ENCODE data around the gene C19orf44.
A peak's percentile ranks its signal among the peaks of the same experiment; 100 is the strongest.
"Not testable (repeated sequence)": the region's sequence is repeated elsewhere in the genome, so short reads cannot be mapped to it uniquely, and the experiment has no call there.

The C19orf44 gene

DNA sequence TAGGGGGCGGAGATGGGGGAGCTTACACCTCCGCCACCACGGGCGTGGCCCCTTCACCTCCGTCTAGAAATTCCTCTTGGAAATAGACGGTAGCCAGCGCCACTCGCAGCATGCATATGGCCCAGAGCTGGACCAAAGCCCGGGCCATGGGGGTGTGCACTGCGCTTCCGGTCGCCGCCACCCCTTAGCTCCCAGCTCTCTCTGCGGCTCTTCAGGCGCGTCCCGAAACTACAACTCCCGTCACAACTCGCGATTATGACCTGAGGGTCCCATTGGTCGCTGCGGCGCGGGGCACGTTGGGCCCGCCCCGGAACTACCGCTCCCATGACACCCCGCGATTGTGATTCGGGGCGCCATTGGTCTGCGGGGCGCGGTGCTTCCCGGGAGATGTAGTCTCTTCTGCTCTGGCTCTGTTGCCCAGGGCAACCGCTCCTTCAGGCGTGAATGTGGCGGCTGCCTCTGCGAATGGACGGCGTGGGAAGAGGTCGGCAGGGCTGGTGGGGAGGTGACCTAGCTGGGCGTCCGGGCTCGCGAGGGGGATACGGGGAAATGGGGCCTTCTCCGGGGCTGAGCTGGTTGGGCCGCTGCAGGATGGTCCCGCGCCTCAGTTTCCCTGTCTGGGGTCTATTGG is at the start of gene C19orf44, which contains the start of gene CALR3:
TSS of gene C19orf44 (plus strand) at position 413 of the 631 bp plus-strand sequence. CDS start 4,399 bp downstream, outside the sequence.
TSS of gene CALR3 (minus strand) at position 186 of the 631 bp plus-strand sequence. CDS start at position 148, 38 bp downstream.
- DNase-seq, result peak; percentile 96

GRCh38 chr19:16446724-16447368 is 49.3 kb upstream of the C19orf44 start:
- DNase-seq, result no peak

GRCh38 chr19:16448872-16449271 is 47.3 kb upstream of the C19orf44 start:
- not testable (repeated sequence) for DNase-seq

DNA sequence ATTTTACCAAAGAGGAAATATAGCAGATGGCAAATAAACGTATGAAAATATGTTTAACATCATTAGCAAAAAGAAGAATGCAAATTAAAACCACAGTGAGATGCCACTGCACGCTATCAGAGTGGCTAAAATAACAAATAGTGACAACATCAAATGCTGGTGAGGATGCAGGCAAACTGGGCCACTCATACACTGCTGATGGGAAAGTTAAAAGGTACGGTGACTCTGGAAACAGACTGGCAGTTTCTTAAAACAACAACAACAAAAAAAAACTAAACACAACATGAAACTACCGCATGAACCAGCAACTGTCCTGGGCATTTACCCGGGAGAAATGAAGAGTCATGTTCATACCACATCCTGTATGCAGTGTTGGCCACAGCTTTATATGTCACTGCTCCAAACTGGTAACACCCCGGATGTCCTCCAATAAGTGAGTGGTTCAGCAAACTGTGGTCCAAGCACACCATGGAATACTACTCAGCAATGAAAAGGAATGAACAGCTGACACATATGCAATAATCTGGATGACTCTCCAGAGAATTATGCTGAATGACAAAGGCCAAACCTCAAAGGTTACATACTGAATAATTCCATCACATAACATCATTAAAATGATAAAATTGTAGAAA is 46.7 kb upstream of the C19orf44 start:
- peak; percentile 18 for DNase-seq

- DNase-seq, result no peak
Measured at GRCh38 chr19:16452325-16452724, 43.9 kb upstream of the C19orf44 start.

- no peak for DNase-seq
Measured at GRCh38 chr19:16454351-16454918, 41.8 kb upstream of the C19orf44 start.

- no peak for DNase-seq
Measured at GRCh38 chr19:16455489-16455888, 40.7 kb upstream of the C19orf44 start.

DNA sequence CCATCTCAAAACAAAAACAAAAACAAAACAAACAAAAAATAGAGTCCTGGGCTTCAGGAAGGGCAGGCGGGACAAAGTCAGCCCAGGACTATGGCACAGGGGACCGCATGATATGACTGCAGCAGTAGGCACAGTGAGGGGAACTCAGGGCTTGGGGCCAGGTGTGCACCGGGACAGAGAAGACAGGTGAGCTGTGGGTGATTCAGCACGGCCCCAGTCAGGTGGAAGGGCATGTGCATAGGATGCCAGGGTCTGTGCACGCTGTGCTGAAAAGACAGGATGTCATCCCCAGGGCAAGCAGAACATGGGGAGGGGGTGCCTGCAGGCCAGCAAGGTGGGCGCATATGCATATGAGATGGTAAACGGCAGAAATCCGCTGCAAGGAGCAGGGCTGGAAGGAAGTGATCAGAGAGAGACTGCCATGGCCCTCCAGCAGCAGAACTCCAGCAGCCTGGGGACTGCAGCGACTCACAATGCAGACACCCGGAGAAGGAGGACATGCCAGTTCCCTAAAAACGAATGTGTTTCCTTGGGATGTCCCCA is 39.5 kb upstream of the C19orf44 start:
- DNase-seq, result no peak

DNA sequence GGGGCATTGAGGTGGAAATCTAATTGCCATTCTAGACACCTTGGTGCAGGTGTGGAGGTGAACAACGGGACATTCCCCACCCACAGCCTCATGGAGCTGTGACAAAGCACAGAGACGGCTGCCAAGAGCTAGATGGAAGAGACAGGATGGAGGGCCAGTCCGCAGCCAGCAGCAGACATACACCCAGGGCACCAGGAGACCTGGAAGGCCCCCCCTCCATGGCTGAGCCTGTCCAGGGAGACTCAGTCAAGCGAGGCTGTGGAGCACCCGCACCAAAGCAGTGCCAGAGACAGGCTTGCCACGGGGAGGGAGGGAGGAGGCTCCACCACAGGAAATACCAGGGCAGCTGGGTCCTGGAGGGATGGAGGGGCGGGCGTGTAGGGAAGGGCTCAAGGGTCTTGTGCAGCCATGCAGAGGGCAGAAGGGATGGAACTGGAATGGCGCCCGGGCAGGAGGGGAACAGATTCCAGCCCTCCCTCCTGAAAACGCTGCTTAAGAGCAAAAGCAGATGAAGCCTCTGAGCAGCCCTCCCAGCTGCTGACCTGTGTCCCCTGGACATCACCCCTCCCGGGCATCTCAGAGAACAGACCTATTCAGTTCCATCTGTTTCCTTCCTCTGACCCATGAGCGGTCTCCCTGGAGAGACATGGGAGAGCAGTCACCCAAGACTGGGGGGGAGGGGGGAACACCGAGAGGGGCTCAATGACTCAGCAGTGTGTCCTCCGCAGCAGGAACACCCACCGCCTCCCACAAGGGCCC is 38.8 kb upstream of the C19orf44 start:
- no peak for DNase-seq

DNA sequence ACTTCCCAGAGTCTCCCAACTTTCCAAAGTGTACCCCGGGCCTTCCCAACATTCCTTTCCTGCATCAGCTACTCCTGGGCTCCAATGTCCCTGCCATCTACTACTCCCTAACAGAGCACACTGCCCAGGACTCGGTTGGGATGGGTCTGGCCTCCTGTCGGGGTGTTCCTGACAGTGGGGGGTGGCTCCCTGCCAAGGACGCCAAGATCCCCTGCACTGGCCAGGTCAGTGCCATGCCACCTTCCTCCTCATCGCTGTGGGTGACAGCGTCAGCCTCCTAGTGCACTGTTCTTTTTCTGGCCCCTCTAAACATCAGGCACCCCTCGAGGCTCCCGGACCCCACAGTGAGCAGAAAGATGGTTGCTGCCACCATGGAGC is 38.3 kb upstream of the C19orf44 start:
- DNase-seq, result no peak

DNA sequence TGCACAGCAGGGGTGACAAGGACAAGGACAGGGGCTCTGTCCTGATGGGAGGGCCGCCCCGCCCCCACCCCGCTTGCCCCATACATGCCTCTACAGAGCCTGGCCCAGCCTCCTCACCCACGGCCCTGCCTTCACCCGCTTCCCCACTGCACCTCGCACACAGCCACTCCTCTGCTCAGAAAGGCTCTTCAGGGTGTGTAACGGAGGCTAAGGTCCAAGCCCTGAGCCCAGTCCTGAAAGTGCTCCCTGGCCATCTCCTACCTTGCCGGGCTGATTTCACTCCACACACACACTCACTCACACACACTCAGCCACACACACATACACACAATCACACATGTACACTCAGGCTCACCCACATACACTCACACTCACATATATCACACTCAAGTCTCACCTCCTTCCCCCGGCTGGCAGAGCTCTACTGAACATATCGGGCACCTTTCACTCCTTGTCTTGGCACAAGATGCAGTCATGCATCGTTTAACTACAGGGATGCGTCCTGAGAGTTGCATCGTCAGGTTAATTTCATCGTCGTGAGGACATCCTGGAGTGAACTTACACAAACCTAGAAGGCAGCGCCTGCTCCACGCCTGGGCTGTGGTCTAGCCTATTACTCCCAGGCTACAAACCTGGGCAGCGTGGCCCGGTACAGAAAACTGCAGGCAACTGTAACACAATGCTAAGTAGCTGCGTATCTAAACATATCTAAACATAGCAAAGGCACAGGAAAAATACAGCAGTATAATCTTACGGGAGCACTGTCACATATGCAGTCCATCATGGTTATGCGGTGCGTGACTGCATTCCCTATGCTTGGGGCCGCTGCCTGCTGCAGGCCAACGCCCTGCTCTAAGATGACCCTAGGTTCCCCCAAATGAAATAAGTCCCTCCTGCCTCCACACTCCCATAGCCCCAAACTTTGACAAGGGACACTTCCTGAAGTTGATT is 37.5 kb upstream of the C19orf44 start:
- DNase-seq, result no peak

DNA sequence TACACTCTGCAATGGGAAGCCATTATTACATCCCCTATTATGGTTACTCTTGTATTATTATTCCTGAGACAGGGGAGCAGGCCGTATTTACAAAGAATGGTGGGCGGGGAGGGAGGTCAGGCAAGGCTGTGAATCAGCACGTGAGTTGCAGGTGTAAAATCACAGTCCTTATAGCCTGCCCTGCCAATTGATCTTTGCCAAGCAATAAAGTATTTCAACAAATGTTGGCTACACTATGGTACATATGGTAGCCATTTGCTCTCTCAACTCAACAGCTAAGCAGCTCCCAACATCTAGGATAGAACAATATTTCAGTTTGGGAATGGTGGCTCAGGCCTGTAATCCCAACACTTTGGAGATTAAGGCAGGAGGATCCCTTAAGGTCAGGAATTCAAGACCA is 36.5 kb upstream of the C19orf44 start:
- no peak for DNase-seq

GRCh38 chr19:16460454-16460853 is 35.7 kb upstream of the C19orf44 start:
- DNase-seq, result no peak

DNA sequence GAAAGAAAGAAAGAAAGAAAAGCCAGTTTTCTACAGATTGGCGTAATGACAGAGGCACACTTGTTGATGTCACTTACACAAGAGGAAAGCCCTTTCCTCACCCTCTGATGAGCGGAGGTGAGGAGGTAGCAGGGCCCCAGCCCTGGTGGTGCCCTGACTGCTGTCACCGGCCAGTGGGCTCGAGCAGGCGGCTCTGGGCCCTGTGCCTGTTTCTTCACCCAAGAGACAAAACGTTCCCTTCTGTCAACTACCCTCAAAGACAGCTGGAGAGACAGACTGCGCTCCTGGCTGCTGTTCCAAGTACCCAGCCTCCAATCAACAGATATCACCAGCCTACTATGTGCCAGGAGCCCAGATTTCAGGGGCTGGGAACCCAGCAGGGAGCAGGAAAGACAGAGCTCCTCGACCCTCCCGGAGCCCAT is 34.6 kb upstream of the C19orf44 start:
- DNase-seq, result no peak

DNA sequence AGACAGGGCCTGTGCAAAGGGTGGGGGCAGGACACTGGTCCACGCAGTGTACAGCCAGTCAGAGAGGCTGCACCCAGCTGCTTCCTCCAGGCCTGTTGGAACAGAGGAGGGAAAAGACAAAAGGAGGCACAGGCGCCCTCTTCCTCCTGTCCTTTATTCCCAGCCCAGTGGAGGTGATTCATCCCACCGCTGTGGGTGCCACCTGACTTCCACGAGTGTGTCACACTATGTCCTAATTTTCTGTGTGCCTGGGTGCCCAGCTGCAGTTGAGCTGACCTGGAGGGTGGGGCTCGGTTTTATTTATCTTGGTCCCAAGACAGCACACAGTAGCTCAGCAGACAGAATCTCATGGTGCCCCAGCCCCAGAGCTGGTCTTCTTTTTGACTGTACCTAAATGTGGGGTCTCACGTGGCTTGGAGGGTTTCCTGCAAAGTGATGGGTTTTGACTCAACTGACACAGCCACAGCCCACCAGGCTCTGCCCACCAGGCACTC is 33.4 kb upstream of the C19orf44 start:
- DNase-seq, result no peak

GRCh38 chr19:16463341-16463990 is 32.7 kb upstream of the C19orf44 start:
- DNase-seq, result no peak

DNA sequence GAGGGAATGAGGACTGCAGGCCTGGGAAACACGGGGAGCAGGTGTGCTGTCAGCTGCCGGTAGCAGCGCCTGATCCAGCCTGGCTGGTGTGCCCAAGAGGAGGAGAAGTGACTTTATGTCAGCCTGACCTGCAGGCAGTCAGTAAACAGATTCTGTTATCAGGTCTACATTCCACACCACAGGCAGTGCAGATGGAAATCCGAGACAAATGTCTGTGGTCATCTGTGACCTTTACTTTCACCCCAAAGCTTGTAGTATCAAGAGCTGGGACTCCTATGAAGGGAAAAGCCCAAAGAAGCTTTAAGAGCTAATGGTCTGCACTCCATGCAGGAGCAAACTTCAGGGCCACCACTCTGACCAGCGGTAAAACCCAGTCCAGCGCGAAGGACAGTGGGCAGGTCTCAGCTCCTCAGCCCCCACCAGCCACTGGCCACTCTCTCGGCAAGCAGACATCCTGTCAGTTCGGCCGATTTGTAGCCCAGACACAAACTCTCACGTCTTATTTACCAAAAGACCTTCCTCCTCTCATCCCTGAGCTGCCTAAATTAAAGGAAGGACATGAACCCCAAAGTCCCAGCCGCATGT is 32.1 kb upstream of the C19orf44 start:
- no peak for DNase-seq

- no peak for DNase-seq
Measured at GRCh38 chr19:16465239-16465638, 31.0 kb upstream of the C19orf44 start.

- not testable (repeated sequence) for DNase-seq
Measured at GRCh38 chr19:16466802-16467427, 29.3 kb upstream of the C19orf44 start.

- no peak for DNase-seq
Measured at GRCh38 chr19:16467581-16467980, 28.6 kb upstream of the C19orf44 start.

Measured in activated effector memory CD4-positive, alpha-beta T cell treated with Interleukin-2 at 50 U/mL for 16 hours (primary cell).